T47D (cell line): ENCODE measurements around the gene SH3PXD2A.
"Not testable (repeated sequence)": the region's sequence is repeated elsewhere in the genome, so short reads cannot be mapped to it uniquely, and the experiment has no call there.

Experiments used
- DNase-seq, 2 experiments: peaks; one replicate each; pipeline versions ENCODE4 v3.0.0 to v3.0.0-alpha.2; 2011 to 2012; ENCODE audit warnings: low read depth in 1 of 2, low spot score in 1 of 2
- JUND ChIP-seq: IDR thresholded peaks from 2 replicates; pipeline ENCODE4 v1.6.1; 2012; ENCODE audit warnings: low read depth
- in situ Hi-C: cut with HindIII; loops from 2 replicates; pipeline ENCODE4 v1.10.0; 2016; ENCODE audit warnings: low sequenced_read_pairs, low pct_unique_long_range_greater_than_20kb

The SH3PXD2A gene

DNA sequence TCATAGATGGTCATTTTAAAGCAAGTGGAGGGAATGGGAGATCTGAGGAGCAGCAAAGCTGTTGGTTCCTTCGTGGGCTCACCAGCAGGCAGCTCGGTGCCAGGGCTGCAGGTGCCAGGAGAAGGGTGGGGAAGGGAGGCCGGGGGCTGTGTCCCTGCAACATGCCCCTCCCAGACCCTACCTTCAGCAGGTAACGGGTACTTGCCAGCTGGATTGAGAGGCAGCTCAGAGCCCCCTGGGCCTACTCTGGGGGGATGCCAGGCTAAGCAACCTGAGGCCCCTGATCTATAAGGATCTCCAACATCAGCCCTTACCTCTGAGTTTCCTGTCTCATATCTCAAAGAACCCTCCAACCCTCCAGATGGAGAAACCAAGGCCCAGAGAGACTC, 188.6 kb downstream of the SH3PXD2A start:
- TF ChIP-seq JUND, result no peak
- no peak for DNase-seq
- in situ Hi-C loops, result no loop called here

GRCh38 chr10:103666087-103666761, 189.2 kb downstream of the SH3PXD2A start:
- TF ChIP-seq JUND, result no peak
- in situ Hi-C loops, result no loop called here
- DNase-seq, result peak in 1 of 2 experiments; percentile 33

- in situ Hi-C loops, result no loop called here
- TF ChIP-seq JUND, result no peak
- DNase-seq, result no peak
Measured at GRCh38 chr10:103665162-103665889, 190.1 kb downstream of the SH3PXD2A start.

DNA sequence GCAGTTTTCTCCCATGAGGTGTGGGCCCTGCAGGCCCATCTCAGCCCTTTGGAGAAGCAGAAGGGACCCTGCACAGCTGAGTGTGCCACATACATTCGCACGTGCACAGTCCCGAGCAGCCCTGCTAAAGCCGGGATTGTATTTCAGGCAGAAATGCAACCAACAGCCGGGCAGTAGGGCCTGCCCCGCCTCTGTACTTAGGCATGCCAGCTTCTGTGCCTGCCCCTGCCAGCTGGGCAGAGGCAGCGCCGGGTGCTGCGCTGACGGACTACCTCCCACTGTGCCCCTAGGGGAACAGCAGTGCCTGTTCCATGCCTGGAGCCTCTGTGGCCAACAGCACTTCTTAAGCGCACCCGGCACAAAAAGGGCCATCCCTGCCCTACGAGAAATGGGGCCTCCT, 191.6 kb downstream of the SH3PXD2A start:
- TF ChIP-seq JUND, result no peak
- in situ Hi-C loops, result no loop called here
- DNase-seq, result no peak

DNA sequence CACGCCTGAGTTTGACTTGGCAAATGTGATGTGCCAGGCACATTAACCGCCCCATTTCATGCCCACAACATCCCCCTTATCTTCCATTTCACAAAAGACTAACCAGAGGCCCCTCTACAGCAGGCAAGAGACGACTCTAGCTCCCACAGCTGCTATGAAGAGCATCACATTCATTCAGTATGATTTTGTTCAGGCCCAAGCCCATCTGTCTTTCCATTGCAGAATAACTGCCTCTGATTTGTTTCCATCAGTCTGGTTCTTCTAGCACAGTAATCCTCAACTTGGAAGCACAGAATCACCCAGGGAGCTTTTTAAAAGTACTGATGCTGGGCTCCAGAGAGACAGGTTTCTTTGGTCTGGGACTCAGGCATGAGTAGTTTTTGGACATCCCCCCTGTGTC, 192.1 kb downstream of the SH3PXD2A start:
- no peak for DNase-seq
- no peak for TF ChIP-seq JUND
- in situ Hi-C loops, result no loop called here

- DNase-seq, in situ Hi-C loops: not testable (repeated sequence)
Measured at GRCh38 chr10:103662704-103663103, 192.7 kb downstream of the SH3PXD2A start.

GRCh38 chr10:103661198-103661950, 194.0 kb downstream of the SH3PXD2A start:
- TF ChIP-seq JUND, result no peak
- in situ Hi-C loops, result no loop called here
- no peak for DNase-seq

DNA sequence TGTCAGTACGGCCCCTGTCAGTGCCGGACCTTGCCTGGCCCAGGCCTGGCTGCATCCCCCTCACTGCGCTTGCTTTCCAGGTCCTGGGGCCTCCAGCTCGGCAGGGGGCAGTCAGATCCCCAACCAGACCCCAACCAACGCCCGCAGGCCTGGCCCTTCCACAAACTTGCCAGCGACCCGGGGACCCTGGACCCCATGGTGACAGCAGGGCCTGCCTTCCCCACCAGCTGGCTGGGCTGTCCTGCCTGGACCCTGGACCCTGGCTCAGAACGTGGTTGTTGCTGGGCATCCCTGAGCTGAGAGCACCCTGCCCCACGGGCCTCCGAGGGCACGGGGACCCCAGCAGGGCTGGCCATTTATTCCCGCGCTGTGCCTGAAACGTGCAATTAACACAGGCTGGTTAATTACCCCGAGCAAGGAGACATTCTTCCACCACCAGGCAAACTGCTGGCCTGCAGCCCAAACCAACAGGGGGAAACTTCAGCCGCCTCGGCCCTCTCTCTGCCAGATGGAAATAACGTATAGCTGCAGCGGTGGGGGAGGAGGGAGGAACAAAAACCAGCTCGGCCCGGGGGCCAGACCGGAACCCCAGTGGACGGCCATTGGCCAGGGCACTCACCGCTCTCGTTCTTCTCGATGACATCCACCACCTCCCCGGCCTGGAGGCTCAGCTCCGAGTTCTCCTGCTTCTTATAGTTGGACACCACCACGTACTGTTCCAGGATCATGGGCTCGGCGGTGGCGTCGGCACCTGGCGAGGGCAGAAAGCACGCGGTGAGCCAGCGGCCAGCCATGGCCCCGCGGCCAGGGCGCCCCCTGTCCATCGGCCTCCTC, 194.8 kb downstream of the SH3PXD2A start:
- TF ChIP-seq JUND, result no peak
- no peak for DNase-seq
- in situ Hi-C loops, result no loop called here

DNA sequence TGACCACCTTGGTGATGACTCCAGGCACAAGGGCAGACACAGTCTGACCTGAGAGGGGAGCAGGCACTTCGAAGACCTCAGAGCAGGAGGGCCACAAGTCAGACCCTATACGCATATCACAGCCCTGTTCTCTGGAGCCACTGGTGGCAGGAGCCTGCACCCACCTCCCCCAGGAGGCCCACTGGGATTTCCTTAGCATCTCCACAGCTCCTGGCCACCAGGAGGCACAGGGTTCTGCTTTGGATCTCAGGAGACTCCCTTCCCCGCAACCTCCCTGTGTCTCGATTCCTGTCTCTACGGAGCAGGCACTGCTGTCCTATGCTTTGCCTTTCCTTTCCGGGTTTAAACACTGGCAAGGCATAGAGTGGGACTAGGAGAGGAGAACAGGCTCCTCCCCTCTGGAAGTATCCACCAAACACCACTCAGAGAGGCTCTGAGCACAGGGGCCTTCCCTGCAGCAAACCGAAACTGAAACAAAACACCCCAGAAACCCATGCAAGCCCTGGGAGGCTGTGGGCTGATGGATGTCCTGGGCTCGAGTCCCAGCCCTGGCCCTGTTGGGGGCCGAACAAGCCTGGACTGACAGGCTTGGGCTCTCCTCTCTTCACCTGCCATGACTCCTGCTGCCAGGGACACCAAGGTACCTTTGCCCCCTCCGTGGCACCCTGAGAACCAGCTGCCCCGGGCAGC, 195.6 kb downstream of the SH3PXD2A start:
- in situ Hi-C loops, result no loop called here
- peak; percentile 56 to 79 for DNase-seq
- TF ChIP-seq JUND, result no peak

GRCh38 chr10:103658049-103658577, 197.3 kb downstream of the SH3PXD2A start:
- in situ Hi-C loops, result no loop called here
- DNase-seq, result no peak
- no peak for TF ChIP-seq JUND

- TF ChIP-seq JUND, result no peak
- no peak for DNase-seq
- in situ Hi-C loops, result no loop called here
Measured at GRCh38 chr10:103657061-103657591, 198.2 kb downstream of the SH3PXD2A start.
